Measurements from ENCODE around the gene SYNDIG1.

Gene SYNDIG1

DNA sequence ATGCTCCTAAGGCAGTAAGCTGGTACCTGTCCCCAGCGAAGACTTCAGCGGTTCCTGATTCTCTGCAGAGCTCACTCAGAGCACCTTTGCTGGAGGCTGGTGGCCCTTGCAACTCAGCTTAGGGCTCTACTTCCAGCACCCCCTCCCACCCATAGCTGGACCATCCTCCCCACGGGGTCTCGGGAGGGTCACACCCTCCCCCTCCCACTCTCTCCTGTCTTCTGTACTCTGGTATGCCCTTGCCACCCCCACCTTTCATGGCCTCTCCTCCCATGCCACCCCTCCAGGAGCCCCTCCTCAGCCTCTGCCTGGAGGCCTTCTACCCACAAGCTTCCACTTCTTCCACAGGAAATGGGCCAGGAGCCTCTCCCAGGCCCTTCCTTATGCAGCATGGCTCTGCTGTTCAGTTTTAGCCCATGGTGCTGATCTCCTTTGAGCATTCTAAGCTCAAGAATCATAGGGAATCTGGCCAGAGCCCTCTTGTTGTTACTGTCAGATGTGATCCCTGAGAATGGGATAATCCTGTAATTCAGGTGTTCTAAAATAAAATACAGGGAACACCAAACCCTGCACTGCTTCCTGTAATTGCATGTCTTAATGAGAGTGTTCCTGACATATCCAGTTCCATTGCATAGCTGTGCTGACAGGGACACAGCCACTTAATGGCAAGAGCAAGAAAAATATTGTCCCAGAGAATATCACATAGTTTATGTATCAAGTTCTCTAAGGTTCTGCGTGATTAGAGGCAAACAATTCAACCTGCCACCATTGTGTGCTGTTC lies 142.1 kb downstream of the SYNDIG1 start:
- H3K36me3 ChIP-seq, result no peaks in the 10 kb centered on the region
- TF ChIP-seq, protein P1, sequence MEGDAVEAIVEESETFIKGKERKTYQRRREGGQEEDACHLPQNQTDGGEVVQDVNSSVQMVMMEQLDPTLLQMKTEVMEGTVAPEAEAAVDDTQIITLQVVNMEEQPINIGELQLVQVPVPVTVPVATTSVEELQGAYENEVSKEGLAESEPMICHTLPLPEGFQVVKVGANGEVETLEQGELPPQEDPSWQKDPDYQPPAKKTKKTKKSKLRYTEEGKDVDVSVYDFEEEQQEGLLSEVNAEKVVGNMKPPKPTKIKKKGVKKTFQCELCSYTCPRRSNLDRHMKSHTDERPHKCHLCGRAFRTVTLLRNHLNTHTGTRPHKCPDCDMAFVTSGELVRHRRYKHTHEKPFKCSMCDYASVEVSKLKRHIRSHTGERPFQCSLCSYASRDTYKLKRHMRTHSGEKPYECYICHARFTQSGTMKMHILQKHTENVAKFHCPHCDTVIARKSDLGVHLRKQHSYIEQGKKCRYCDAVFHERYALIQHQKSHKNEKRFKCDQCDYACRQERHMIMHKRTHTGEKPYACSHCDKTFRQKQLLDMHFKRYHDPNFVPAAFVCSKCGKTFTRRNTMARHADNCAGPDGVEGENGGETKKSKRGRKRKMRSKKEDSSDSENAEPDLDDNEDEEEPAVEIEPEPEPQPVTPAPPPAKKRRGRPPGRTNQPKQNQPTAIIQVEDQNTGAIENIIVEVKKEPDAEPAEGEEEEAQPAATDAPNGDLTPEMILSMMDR (IDR thresholded peaks at IDR 0.05), result no peak

DNA sequence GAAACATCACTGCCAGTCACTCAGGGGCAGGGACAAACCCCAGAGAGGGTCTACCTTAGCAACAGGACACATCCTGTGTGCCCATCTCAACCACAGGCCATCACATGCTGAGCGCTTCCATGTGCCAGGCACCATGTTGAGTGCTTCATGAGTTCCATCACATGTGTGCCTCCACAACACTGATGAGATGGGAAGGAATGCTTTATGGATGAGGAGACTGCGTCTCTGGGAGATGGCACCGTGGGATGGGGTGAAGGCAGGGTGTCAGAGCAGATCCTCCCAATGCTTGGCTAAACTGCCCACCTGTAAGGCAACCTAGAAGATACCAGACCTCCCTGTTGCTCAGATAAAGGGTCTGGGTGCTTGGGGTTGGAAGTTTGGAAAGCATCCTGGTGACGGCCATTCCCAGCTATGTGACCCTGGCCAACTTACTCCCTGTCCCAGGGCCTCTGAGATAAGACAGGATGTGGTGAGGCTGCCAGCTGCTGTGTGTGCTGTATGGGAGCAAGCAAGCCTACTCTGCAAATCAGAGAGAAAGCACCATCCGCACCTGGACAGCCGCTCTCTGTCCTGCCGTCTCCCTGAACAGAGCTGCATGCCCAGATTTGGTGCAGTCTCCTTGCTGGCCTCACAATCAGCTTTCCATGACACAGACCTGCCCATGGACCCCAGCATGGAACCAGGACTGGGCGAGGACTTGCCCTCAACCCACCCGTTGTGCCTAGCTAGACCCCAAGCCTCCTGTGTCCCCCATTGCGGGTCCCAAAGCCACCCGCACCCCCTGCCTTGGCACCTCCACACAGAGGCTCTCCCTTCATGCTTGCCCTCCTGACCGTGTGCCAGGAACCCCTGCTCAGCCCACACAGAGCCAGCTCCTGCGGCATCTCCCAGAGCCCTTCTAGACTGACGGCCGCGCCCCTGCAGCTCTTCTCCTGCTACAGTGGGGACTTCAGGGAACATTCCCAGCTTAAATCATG lies 143.7 kb downstream of the SYNDIG1 start:
- H3K27me3 ChIP-seq, result no peaks in the 10 kb centered on the region
- H3K4me1 ChIP-seq (ENCODE audit: control insufficient read depth in 1 of 2, insufficient read depth in 1 of 2, low read depth in 1 of 2, low read length in 1 of 2), result no peaks in the 10 kb centered on the region
- H3K27ac ChIP-seq, result no peak overlapping the region
- H3K36me3 ChIP-seq, result no peaks in the 10 kb centered on the region
- no peak overlapping the region for H3K4me3 ChIP-seq (ENCODE audit: low read depth in 1 of 2, low read length in 1 of 2)
- TF ChIP-seq, protein P1 (IDR thresholded peaks at IDR 0.05), result no peak
- no peaks in the 10 kb centered on the region for H3K9me3 ChIP-seq

More for the DNA sequence above, 142.1 kb downstream of the SYNDIG1 start:
- no peaks in the 10 kb centered on the region for H3K9me3 ChIP-seq
- H3K4me3 ChIP-seq (ENCODE audit: low read depth in 1 of 2, low read length in 1 of 2), result no peak overlapping the region
- no peaks in the 10 kb centered on the region for H3K27me3 ChIP-seq
- H3K4me1 ChIP-seq (ENCODE audit: control insufficient read depth in 1 of 2, insufficient read depth in 1 of 2, low read depth in 1 of 2, low read length in 1 of 2), result no peaks in the 10 kb centered on the region
- no peak overlapping the region for H3K27ac ChIP-seq

DNA sequence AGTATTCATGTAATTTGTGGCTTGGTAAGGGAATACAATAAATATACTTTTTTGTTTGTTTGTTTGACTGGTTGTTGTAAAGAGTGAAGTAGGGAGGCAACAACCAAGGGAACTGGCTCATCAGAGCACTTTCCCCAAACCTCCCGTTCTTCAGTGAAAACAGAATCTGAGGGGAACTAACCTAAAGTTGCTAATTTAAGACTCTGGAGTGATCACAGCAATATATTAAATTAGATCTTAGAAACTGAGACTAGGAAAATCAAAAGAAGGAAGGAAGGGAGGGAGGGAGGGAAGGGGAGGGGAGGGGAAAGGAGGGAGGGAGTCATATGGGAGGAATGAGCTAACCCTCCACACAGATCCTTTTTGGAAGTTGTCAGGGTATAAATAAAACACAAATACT lies 144.9 kb downstream of the SYNDIG1 start:
- Histone ChIP-seq H3K4me3 (ENCODE audit: low read depth in 1 of 2, low read length in 1 of 2) (no peak overlapping the region), H3K27me3 (no peaks in the 10 kb centered on the region), H3K36me3 (no peaks in the 10 kb centered on the region), H3K9me3 (no peaks in the 10 kb centered on the region), H3K27ac (no peak overlapping the region), H3K4me1 (ENCODE audit: control insufficient read depth in 1 of 2, insufficient read depth in 1 of 2, low read depth in 1 of 2, low read length in 1 of 2) (no peaks in the 10 kb centered on the region)
- TF ChIP-seq, protein P1 (IDR thresholded peaks at IDR 0.05), result no peak

DNA sequence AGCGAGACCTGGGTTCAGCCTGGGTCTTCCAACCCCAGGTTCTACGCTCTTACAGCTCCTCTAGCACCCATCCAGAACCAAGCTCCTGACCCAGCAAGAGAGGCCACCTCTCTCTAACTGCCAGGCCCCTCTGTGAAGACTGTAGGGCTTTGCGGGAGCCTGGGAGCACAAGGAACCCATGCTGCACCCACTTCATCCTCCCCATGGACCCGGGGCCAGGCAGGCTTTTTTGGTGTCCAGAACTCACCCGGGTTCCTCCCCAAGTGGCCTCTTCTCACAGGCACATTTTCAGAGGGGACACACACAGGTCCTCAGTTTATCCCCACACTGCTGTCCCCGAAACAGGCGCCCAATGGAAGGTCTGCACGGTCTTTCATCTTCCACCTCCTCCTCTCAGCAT lies 145.9 kb downstream of the SYNDIG1 start:
- TF ChIP-seq, protein P1 (IDR thresholded peaks at IDR 0.05), result no peak
- Histone ChIP-seq H3K27me3 (no peaks in the 10 kb centered on the region), H3K27ac (no peak overlapping the region)

DNA sequence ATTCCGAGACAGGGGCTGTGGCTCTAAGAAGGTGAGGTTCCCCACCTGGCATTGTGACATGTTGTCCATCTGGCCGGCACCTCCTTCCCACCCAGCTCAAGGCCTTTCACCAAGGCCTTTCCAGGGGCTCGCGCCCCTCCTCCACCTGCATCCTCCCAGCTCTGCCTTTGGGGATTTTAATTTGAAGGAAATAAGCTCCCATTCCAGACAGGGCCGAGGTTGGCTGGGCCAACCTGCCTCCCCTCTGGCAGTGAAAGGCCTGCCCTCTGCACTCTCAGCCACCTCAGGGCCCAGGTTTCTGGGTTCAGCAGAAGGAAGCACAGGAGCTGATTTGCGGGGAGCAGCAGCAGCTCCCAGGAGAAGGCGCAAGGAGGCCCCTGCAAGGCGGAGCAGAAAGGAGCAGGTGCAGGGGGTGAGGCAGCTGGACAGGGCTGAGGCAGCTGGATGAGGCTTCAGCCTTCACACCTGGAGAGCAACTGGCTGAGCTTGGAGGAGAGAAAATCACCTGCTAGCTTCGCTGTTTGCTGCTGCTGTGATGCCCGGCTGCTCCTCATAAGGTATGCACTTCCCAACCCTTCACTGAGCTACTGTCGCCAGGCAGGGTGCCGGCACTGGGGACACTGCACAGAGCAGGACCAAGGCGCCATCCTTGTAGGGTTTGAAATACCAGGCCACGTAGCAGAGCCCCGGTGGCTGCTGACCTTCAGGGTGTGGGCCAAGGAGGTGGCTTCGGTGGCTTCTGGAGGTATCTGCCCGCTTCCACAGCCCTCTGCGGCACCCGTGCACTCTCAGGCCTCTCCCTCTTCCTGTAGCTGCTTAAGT lies 147.0 kb downstream of the SYNDIG1 start:
- H3K27me3 ChIP-seq, result no peaks in the 10 kb centered on the region
- H3K9me3 ChIP-seq, result no peaks in the 10 kb centered on the region
- H3K27ac ChIP-seq, result no peak overlapping the region
- TF ChIP-seq, protein P1 (IDR thresholded peaks at IDR 0.05), result no peak
- no peak overlapping the region for H3K4me3 ChIP-seq (ENCODE audit: low read depth in 1 of 2, low read length in 1 of 2)
- no peaks in the 10 kb centered on the region for H3K36me3 ChIP-seq
- H3K4me1 ChIP-seq (ENCODE audit: control insufficient read depth in 1 of 2, insufficient read depth in 1 of 2, low read depth in 1 of 2, low read length in 1 of 2), result no peaks in the 10 kb centered on the region

More for the DNA sequence above, 145.9 kb downstream of the SYNDIG1 start:
- Histone ChIP-seq H3K4me3 (ENCODE audit: low read depth in 1 of 2, low read length in 1 of 2) (no peak overlapping the region), H3K4me1 (ENCODE audit: control insufficient read depth in 1 of 2, insufficient read depth in 1 of 2, low read depth in 1 of 2, low read length in 1 of 2) (no peaks in the 10 kb centered on the region), H3K9me3 (no peaks in the 10 kb centered on the region), H3K36me3 (no peaks in the 10 kb centered on the region)

Measured in neutrophil (primary cell).